DOHH2 (cell line): ENCODE measurements around the gene MTARC1.

Experiments used
- H3F3A ChIP-seq: fragments of 200-600 bp; sonication (generic), shearing (Covaris generic); 2 replicates; pipeline ENCODE4 v1.6.0; 2016; ENCODE audit warnings: antibody characterized with exemption, mild to moderate bottlenecking; ENCODE audit not compliant: control insufficient read depth, insufficient read depth
- H3K27ac ChIP-seq: fragments of 200-600 bp; sonication (generic); 2 replicates; pipeline ENCODE4 v1.5.1; 2014; ENCODE audit warnings: low read depth, mild to moderate bottlenecking, low read length, moderate library complexity
- H3K27me3 ChIP-seq: fragments of 200-600 bp; sonication (generic); 2 replicates; pipeline ENCODE4 v1.6.1; 2014; ENCODE audit warnings: mild to moderate bottlenecking, low read length, mixed read lengths; ENCODE audit not compliant: control insufficient read depth
- H3K36me3 ChIP-seq: fragments of 200-600 bp; sonication (generic); 2 replicates; pipeline ENCODE4 v1.6.1; 2014; ENCODE audit warnings: mild to moderate bottlenecking, low read length, moderate library complexity, mixed read lengths; ENCODE audit not compliant: control insufficient read depth
- H3K4me1 ChIP-seq: fragments of 200-600 bp; sonication (generic); 2 replicates; pipeline ENCODE4 v1.6.1; 2014; ENCODE audit warnings: mild to moderate bottlenecking, low read length, mixed read lengths; ENCODE audit not compliant: control insufficient read depth
- H3K4me2 ChIP-seq: fragments of 200-600 bp; sonication (generic); 2 replicates; pipeline ENCODE4 v1.6.0; 2014; ENCODE audit warnings: mild to moderate bottlenecking, low read length, moderate library complexity
- H3K4me3 ChIP-seq: fragments of 200-600 bp; sonication (generic); 2 replicates; pipeline ENCODE4 v1.5.1; 2014; ENCODE audit warnings: mild to moderate bottlenecking, low read length, mixed read lengths
- H3K79me2 ChIP-seq: fragments of 200-600 bp; sonication (generic); 2 replicates; pipeline ENCODE4 v1.6.1; 2014; ENCODE audit warnings: mild to moderate bottlenecking, low read length, mixed read lengths; ENCODE audit not compliant: control insufficient read depth
- H3K9me2 ChIP-seq: fragments of 200-600 bp; sonication (generic); replicated peaks from 2 replicates; pipeline ENCODE4 v1.6.1; 2014; ENCODE audit warnings: mild to moderate bottlenecking, low read length, mixed read lengths; ENCODE audit not compliant: control insufficient read depth
- H3K9me3 ChIP-seq: fragments of 200-600 bp; sonication (generic); 2 replicates; pipeline ENCODE4 v1.6.1; 2014; ENCODE audit warnings: antibody characterized with exemption, low read length, mixed read lengths; ENCODE audit not compliant: control insufficient read depth, insufficient read depth
- H4K20me1 ChIP-seq: fragments of 200-600 bp; sonication (generic); 2 replicates; pipeline ENCODE4 v1.6.0; 2014; ENCODE audit warnings: low read depth, mild to moderate bottlenecking, antibody characterized with exemption, low read length, moderate library complexity; ENCODE audit not compliant: control insufficient read depth, insufficient read depth
- CTCF ChIP-seq: fragments of 200-600 bp; sonication (generic); IDR thresholded peaks from one replicate; pipeline ENCODE4 v1.5.1; 2014; ENCODE audit warnings: antibody characterized with exemption, mild to moderate bottlenecking, low read depth, low read length; ENCODE audit not compliant: poor library complexity, severe bottlenecking
- EZH2phosphoT487 ChIP-seq: fragments of 200-600 bp; sonication (generic); IDR thresholded peaks from 2 replicates; pipeline ENCODE4 v1.6.1; 2017; ENCODE audit warnings: borderline replicate concordance, mild to moderate bottlenecking, antibody characterized with exemption, low read length, moderate library complexity, mixed read lengths

MTARC1 gene

DNA sequence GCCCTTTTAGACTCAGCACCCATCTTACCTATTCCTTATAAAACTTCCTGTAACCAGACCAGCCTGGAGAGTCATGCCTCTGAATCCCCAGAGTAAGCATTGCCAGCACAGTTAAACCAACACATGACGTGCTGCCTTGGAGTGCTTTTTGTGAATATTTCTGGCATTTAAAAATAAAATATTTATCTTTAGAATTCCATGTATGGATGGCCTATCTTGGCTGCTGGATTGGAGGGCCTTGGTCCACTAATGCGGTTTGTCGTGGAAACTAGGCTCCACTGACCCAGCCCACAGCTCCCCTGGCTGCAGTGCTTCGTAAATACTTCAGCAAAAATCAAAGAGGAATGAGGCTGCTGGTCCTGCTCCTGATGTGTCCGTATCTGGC, 17.5 kb downstream of the MTARC1 start:
- no peak overlapping the region for H3K4me3 ChIP-seq
- no peaks in the 10 kb centered on the region for H3K36me3 ChIP-seq
- H3F3A ChIP-seq = no peaks in the 10 kb centered on the region
- H4K20me1 ChIP-seq = no peaks in the 10 kb centered on the region
- no peaks in the 10 kb centered on the region for H3K4me1 ChIP-seq
- H3K27ac ChIP-seq = no peak overlapping the region
- no peak overlapping the region for H3K4me2 ChIP-seq
- no peaks in the 10 kb centered on the region for H3K9me3 ChIP-seq
- TF ChIP-seq CTCF = no peak
- peaks cover 3% of the 10 kb centered on the region; the same call in 1 of the 2 replicates for H3K27me3 ChIP-seq
- no peaks in the 10 kb centered on the region for H3K9me2 ChIP-seq
- H3K79me2 ChIP-seq = no peaks in the 10 kb centered on the region

DNA sequence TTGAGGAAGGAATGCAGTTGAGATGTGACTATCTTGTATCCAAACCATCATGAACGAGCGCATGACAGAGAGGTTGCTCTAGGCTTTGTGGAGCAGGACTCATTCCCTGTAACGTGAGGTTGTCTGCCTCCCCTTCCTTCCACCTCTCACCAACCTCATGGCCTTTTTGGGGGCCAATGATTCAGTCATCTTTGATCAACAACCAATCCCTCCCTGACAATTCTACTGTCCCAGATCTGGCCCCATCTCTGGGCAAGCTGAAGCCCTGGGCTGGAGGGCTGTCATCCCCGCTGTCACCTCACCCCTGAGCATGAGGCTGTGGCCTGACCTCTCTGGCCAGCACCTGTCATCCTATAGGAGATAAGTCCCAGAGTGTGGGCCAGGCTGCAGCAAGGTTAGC, 19.7 kb downstream of the MTARC1 start:
- Histone ChIP-seq H3K4me1 (no peaks in the 10 kb centered on the region), H3K4me3 (no peak overlapping the region), H3K27ac (no peak overlapping the region), H3K36me3 (no peaks in the 10 kb centered on the region), H4K20me1 (0 out of 2 replicates have a peak, but pooled peaks cover 3% of the 10 kb centered on the region), H3K9me2 (no peaks in the 10 kb centered on the region), H3K79me2 (no peaks in the 10 kb centered on the region), H3K27me3 (peaks cover 7% of the 10 kb centered on the region; the same call in 1 of the 2 replicates), H3K4me2 (no peak overlapping the region), H3F3A (no peaks in the 10 kb centered on the region), H3K9me3 (no peaks in the 10 kb centered on the region)
- TF ChIP-seq EZH2phosphoT487 (no peak), CTCF (no peak)

GRCh38 chr1:220807726-220808125, 21.0 kb downstream of the MTARC1 start:
- Histone ChIP-seq H3K27me3 (peaks cover 7% of the 10 kb centered on the region; the same call in 1 of the 2 replicates), H3K4me3 (no peak overlapping the region), H3K9me2 (no peaks in the 10 kb centered on the region), H3K27ac (no peak overlapping the region), H4K20me1 (0 out of 2 replicates have a peak, but pooled peaks cover 3% of the 10 kb centered on the region), H3K9me3 (no peaks in the 10 kb centered on the region), H3K36me3 (no peaks in the 10 kb centered on the region), H3K4me1 (no peaks in the 10 kb centered on the region), H3K4me2 (no peak overlapping the region), H3K79me2 (no peaks in the 10 kb centered on the region), H3F3A (no peaks in the 10 kb centered on the region)
- no peak for TF ChIP-seq CTCF
